Lower leg skin (tissue), 4 donors: ENCODE results near the gene PRPF8. TPM values are rescaled to one million over a fixed set of nuclear protein-coding genes. Genes with fewer than 3 reads are reported as not detected.
"Not testable (repeated sequence)": the region's sequence is repeated elsewhere in the genome, so short reads cannot be mapped to it uniquely, and the experiment has no call there.

ENCODE experiments used
- DNase-seq, 2 donors: peaks; one replicate each; pipeline ENCODE4 v3.0.0-alpha.2; 2019; ENCODE audit warnings: low spot score in 2 of 2
- H3K4me3 ChIP-seq: fragments of 200-600 bp; sonication (generic); 2 replicates; pipeline ENCODE4 v1.5.1; 2017; ENCODE audit warnings: mild to moderate bottlenecking, low read depth; ENCODE audit not compliant: poor library complexity, severe bottlenecking
- CTCF ChIP-seq, 3 donors: fragments of 450-650 bp; IDR thresholded peaks; one replicate each; pipeline ENCODE4 v1.5.1; 2016; ENCODE audit warnings: antibody characterized with exemption in 3 of 3, mild to moderate bottlenecking in 3 of 3, moderate library complexity in 2 of 3
- POLR2A ChIP-seq, 2 donors: fragments of 450-650 bp; IDR thresholded peaks; one replicate each; pipeline ENCODE4 v1.6.1; 2016 to 2017; ENCODE audit warnings: antibody characterized with exemption in 2 of 2, mild to moderate bottlenecking in 1 of 2, moderate library complexity in 1 of 2
- WGBS, 2 donors: methylation state at CpG; one replicate each; pipeline ENCODE4 v1.1.5; 2018; 5-methylcytosine and 5-hydroxymethylcytosine counted together
- intact Hi-C: fragments of 100-400 bp; cut with DNase I; formaldehyde crosslinking; loops from one replicate; pipeline ENCODE4 v1.15.0; 2023; ENCODE audit warnings: low total_unique reads
- total RNA-seq, 4 donors: library from RNA; depleted of rRNA; stranded (reverse); fragments of >200 nt; gene quantifications; one replicate each; pipeline ENCODE4 v1.1.0, GENCODE V29; 2016

The PRPF8 gene
- total RNA-seq, 4 donors from 2014 or later, result 140 to 228 (median 173) TPM

GRCh38 chr17:1686086-1686485 lies 1.4 kb upstream of the PRPF8 start:
- intact Hi-C loops, result no loop called here
- 71 to 84% methylated on average over 7 of the region's 7 CpGs for WGBS, 2 donors

GRCh38 chr17:1683459-1683858 lies 1.2 kb downstream of the PRPF8 start:
- no peak for DNase-seq
- H3K4me3 ChIP-seq, result peak overlapping the region; percentile 79
- intact Hi-C loops, result no loop called here
- 72 to 74% methylated on average over 5 of the region's 5 CpGs for WGBS, 2 donors
- TF ChIP-seq POLR2A (IDR thresholded peaks at IDR 0.05) (no peak), CTCF (IDR thresholded peaks at IDR 0.05) (no peak)

More at GRCh38 chr17:1686086-1686485, 1.4 kb upstream of the PRPF8 start:
- TF ChIP-seq POLR2A (IDR thresholded peaks at IDR 0.05) (no peak), CTCF (IDR thresholded peaks at IDR 0.05) (no peak)
- DNase-seq, result no peak
- no peak overlapping the region for H3K4me3 ChIP-seq

- no peak for DNase-seq
- no peak overlapping the region for H3K4me3 ChIP-seq
- no peak for TF ChIP-seq POLR2A (IDR thresholded peaks at IDR 0.05)
- TF ChIP-seq CTCF (IDR thresholded peaks at IDR 0.05), result no peak
- intact Hi-C loops, result no loop called here
- 93% methylated on average over 13 of the region's 13 CpGs for WGBS, 2 donors
Measured at GRCh38 chr17:1676401-1676800, 8.3 kb downstream of the PRPF8 start.

- H3K4me3 ChIP-seq, result no peak overlapping the region
- 82 to 86% methylated on average over 26 of the region's 26 CpGs for WGBS, 2 donors
- intact Hi-C loops, result no loop called here
- DNase-seq, result no peak
- TF ChIP-seq POLR2A (IDR thresholded peaks at IDR 0.05), result no peak
- TF ChIP-seq CTCF (IDR thresholded peaks at IDR 0.05), result no peak
Measured at GRCh38 chr17:1673041-1673785, 11.5 kb downstream of the PRPF8 start.

GRCh38 chr17:1663934-1664333 lies 20.7 kb downstream of the PRPF8 start:
- WGBS, 2 donors, result 93 to 95% methylated on average over 5 of the region's 5 CpGs
- DNase-seq, intact Hi-C loops, H3K4me3 ChIP-seq: not testable (repeated sequence)

GRCh38 chr17:1661045-1661444 lies 23.6 kb downstream of the PRPF8 start:
- intact Hi-C loops, result no loop called here
- no peak for DNase-seq
- 91 to 94% methylated on average over 12 of the region's 12 CpGs for WGBS, 2 donors
- no peak for TF ChIP-seq CTCF (IDR thresholded peaks at IDR 0.05)
- TF ChIP-seq POLR2A (IDR thresholded peaks at IDR 0.05), result no peak
- H3K4me3 ChIP-seq, result no peak overlapping the region
